NOMO-1 (cell line): Measurements from ENCODE around the gene FCN2.

Experiments
- DNase-seq, 2 experiments: peaks; one replicate each; lab custom pipeline; 2025; ENCODE audit not compliant: unreplicated experiment in 2 of 2; lab: John Stamatoyannopoulos, UW

The FCN2 gene

DNA sequence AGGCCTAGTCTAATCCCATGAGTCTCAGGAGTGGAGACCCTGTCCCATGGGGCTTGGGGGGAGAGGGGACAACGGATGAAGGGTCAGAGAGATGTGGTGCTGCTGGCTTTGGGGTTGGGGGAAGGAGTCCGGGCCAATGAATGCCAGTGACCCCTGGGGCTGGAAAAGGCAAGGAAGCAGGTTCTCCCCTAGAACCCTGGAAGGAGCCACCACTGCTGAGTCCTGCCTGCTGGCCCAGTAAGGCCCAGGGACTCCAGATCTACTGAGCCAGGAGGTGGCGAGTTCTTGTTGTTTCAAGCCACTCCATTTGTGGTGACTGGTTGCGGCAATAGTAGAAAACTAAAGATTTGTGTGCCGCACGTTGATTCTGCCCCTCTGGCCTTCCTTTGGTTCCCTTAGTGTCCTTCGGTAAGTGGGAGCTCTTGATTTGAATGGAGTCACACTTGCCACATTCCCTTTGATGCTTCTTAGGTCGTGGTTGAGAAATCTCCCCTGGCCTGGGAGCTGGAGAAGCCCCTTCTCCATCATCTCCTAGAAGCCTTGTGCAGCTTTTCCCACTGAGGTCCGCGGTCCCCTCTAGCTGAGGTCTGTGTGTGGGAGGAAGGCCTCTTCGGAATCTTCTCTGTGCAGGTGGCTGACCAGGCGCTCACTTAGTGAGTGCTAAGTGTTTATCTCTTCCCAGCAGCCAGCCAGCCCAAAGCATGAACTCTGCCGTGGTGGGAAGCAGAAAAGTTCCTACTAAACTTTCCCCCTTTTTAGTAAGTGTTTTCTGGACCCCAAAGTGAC is 28.1 kb downstream of the FCN2 start:
- DNase-seq, result no peak

DNA sequence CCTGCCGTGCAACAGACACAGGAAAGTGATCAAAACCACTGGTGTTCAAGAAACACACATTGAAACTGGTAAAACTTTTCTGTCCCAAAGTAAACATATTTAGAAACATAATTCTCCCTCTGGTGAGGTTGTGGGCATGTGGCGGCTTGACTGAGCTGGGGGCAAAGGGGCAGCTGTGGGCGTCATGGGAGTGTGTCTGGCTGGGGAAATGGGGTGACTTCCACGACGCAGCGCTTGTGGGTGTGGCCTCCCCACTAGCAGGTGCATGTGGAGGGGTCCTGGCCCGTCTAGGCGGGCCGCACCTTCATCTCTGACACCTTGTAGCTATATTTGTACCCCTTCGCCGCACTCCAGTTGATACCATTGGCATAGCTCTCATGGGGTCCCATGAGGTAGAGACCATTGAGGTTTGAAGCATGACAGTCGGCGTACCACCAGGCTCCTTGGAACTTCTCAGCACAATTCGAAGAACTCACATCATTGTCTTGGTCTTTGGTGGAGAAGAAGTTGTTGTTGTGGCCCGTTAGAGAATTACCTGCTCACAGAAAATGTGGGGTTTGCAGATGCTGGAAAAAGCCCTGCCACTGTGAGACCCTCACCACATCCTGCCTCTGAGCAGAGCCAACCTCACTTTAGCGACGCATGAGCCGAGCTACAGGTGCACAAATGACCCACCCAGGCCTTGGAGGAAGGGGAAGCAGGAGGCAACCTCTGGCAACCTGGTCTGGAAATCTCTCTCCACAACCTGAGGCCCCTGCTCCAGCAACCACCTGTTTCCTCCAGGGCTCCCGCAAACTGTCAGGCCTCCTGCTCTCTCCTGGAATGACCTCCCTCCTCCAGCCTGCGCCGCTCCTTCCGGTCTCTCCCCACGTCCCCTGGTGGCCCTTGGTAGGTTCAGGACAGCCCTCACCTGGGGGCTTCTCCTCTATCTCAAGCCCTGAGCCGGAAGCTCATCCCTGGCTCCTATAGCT is 29.2 kb downstream of the FCN2 start:
- no peak for DNase-seq

DNA sequence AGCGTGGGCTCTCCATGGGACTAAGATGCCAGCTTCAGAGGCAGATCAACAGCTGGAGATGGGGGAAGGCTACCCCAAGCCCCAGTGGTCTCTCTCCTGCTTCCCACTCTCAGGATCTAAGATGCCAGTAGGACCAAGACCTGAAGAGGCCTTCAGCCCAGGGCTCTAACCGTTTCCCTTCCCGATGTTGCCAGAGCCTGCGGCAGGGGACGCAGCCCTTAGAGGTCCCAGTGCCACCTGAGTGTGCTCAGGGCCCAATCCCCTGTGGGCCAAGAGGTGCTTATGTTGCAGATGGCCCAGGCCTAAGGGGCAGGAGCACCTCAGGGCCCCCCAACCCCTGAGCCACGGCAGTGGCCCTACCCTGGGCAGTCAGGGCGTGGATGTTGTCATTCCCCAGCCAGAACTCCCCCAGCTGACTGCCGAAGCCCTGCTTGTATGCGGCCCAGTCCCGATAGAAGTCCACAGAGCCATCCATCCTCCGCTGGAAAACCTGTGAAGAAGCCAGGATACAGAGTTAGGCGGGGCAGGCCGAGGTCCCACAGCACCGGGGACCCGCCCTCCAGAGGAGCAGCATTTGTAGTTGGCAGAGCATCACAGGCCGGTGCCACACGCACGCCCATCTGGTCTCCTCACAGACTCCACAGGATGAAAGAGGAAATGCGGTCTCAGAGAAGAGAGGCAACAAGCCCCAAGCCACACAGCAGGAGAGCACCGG is 31.7 kb downstream of the FCN2 start:
- no peak for DNase-seq

DNA sequence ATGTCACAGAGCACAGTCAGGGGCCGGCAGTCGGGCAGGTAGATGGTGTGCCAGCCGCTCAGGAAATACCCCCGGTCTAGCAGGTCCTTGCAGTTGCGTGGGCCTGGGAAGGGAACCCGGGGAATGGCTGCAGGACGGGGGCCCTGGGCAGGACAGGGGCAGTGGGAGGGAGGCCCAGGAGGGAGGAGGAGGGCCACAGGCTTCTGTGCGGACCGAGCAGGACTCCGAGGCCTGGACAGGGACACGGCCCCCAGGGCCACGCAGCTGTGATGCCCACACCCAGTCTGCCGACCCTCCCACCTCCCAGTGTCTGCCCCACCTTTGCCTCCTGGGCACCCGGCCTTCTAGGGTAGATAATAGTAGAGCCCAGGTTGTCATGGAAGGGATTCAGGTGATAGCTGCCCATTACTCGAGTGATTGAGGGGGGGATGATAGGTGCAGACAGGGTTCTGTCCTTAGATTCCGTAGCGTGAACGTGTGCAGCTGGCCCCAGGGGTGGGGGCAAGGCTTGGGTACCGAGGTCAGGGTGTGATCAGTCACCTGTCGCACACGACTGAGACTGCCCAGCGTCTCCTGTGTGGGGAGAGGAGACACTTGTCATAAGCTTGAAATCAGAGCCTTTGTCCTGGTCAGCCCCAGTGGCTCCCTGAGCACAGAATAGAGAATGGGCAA is 32.6 kb downstream of the FCN2 start:
- no peak for DNase-seq

GRCh38 chr9:134913713-134914500 is 33.3 kb downstream of the FCN2 start:
- no peak for DNase-seq

- no peak for DNase-seq
Observed at GRCh38 chr9:134914501-134914834, 33.9 kb downstream of the FCN2 start.

DNA sequence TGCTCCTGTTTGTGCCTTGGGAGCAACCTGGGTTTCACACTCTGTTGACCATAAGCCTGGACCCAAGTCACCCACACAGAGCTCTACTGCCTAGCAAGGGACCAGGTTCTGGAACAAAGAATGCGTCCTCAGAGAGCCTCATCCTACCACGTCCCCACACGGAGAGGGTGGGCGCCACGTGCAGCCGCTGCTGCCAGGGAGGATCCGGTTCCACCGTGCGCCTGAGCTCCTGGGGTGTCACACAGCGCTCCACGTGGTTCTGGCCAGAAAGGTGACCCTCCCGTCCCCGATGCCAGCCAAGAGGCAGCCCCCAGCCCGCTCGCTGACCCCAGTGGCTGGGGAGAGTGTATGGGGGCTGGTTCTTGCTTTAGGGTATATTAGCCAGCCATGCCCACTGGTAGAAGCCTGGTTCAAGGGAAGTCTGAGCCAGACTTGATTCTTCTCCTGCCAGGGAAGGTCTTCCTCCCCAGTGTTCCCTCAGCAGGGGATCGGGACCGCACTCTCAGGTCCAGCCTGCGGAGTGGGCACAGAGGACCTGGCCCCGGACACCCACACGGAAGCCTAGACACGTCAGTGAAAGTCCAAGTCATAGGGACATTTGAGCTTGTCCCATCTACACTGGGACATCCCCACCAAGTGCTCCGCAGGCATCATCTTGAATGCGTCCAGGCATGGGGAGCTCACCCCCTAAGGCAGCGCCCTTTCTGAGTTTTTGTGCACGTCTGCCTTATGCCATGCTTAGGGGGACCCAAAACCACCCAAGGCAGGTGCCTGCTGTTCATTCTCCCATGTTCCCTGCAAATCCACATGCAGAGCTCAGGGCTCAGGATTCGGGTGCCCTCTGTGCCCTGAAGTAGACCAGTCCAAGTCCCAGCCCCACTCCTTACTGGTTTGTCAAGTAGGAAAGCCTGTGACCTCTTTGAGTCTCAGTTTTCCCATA is 34.7 kb downstream of the FCN2 start:
- no peak for DNase-seq

GRCh38 chr9:134916161-134916665 is 35.6 kb downstream of the FCN2 start:
- DNase-seq, result no peak

DNA sequence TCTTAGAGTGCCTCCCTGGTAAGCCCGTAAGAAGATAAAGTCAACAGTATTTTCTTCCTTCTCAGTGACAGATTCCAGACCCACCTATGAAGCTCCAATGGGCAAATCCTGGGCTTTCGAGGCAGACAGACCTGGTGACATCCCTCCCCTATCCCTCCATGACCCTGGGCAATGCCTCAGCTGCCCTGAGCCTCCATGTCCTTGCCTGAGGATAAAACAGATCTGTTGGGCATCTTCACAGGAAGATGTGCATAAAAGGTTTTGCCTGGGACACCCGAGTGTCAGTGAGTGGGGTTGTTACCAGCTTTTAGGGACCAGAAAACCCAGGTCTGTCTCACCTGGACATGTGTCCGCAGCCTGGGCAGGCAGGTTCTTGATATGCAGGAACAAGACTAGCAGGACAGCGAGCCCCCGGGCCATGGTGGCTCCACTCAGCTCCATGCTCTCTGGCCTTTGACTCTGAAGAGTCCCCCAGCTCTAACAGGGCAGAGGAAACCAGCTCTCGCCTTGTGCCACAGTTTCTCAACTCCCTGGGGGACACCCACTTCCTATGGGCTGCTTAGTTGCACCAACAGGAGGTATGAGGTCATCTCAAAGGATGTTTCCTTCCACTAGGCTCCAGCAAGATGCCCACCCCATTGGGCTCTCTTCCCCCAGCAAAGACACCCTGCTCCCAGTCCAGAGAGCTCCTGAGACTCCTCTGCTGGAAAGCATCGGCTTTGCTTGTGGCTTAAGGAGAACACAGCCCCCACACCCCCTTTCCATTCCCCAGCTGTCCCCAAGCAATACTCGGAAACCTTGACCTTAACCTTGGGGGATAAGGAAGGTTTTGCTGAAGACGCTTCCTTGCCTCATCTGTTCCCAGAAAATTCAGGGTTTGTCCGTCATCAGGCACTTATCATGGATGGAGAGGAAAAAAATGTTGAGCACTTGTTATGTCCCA is 37.1 kb downstream of the FCN2 start, which contains the start of gene FCN1:
FCN1 (minus strand) TSS at position 482 of the 943 bp plus-strand sequence; CDS start at position 441, 41 bp downstream.
- DNase-seq, result peak; percentile 56 to 61

- DNase-seq, result no peak
Observed at GRCh38 chr9:134918646-134919045, 38.0 kb downstream of the FCN2 start.

- DNase-seq, result peak; percentile 88 to 92
Observed at GRCh38 chr9:134919303-134919702, 38.7 kb downstream of the FCN2 start.

GRCh38 chr9:134922066-134922931 is 41.7 kb downstream of the FCN2 start:
- peak; percentile 84 to 85 for DNase-seq

GRCh38 chr9:134922932-134923240 is 42.3 kb downstream of the FCN2 start:
- peak; percentile 62 to 74 for DNase-seq

- DNase-seq, result no peak
Observed at GRCh38 chr9:134923466-134923865, 42.9 kb downstream of the FCN2 start.

- peak in 1 of 2 experiments; percentile 28 for DNase-seq
Observed at GRCh38 chr9:134925011-134925511, 44.5 kb downstream of the FCN2 start.

DNA sequence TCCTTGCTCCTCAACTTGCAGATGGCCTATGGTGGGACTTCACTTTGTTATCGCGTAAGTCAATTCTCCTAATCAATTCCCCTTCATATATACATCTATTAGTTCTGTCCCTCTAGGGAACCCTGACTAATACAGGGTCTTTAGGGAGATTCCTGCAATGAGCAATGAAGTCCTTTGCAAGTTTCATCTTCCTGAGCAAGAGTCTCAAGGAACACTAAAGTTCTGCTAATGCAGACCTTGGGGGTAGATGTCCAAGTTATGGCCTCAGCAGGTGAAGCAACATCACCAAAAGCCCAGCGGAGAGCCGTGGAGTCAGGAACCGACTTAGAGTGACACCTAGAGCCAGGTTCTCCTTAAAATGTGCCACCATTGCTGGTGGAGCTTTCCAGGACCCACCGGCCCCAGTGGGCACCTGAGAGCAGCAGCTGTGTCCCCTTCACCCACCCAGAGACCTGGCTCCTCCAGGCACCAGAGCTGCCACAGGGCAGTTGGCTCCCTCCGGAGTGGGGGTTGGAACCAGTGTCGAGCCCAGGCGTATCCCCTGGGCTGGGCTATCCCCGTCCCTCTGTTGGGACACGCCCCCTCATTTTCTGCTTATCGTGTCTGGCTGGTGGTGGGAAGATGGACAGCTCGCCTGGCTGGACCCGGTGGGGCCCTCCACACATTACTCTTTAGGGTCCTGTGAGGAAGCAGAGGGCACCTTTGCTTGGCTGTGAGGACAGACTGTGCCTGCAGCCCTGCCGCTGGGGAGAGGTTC is 48.0 kb downstream of the FCN2 start:
- no peak for DNase-seq
